ENCODE data around the gene BMF.

GRCh38 chr15:40046721-40047414 is 61.8 kb downstream of the BMF start:
- TF ChIP-seq EZH2 (IDR thresholded peaks at IDR 0.05; ENCODE audit: insufficient read depth, poor library complexity, severe bottlenecking) (no peak), EZH2phosphoT487 (IDR thresholded peaks at IDR 0.05; ENCODE audit: insufficient read depth, low read depth) (no peak)
